ENCODE measurements around the gene AMOTL1. TPM values are rescaled to one million over a fixed set of nuclear protein-coding genes. Genes with fewer than 3 reads are reported as not detected.
"Not testable (repeated sequence)": the region's sequence is repeated elsewhere in the genome, so short reads cannot be mapped to it uniquely, and the experiment has no call there.

AMOTL1 gene
- total RNA-seq, 1 donor from 2014 or later: 64.8 TPM

- Mint-ChIP-seq H3K36me3 (no peaks in the 10 kb centered on the region), H3K9me3 (no peaks in the 10 kb centered on the region), H3K4me1 (ENCODE audit: unreplicated experiment) (no peaks in the 10 kb centered on the region), H3K27ac (no peak overlapping the region), H3K27me3 (no peaks in the 10 kb centered on the region), H3K4me3 (no peak overlapping the region)
- DNase-seq (ENCODE audit: extremely low spot score, unreplicated experiment): no peak
- no peak for TF ChIP-seq CTCF (conservative IDR thresholded peaks at IDR 0.05)
Observed at GRCh38 chr11:94910779-94911178, 142.6 kb downstream of the AMOTL1 start.

GRCh38 chr11:94912806-94913205 is 144.7 kb downstream of the AMOTL1 start:
- no peaks in the 10 kb centered on the region for H3K9me3 Mint-ChIP-seq
- no peak for TF ChIP-seq CTCF (conservative IDR thresholded peaks at IDR 0.05)
- no peak for DNase-seq (ENCODE audit: extremely low spot score, unreplicated experiment)

GRCh38 chr11:94913718-94914394 is 145.7 kb downstream of the AMOTL1 start:
- H3K27me3 Mint-ChIP-seq; DNase-seq (ENCODE audit: extremely low spot score, unreplicated experiment); H3K27ac Mint-ChIP-seq; H3K36me3 Mint-ChIP-seq; H3K9me3 Mint-ChIP-seq; H3K4me1 Mint-ChIP-seq (ENCODE audit: unreplicated experiment); H3K4me3 Mint-ChIP-seq: not testable (repeated sequence)

More at GRCh38 chr11:94912806-94913205, 144.7 kb downstream of the AMOTL1 start:
- Mint-ChIP-seq H3K27ac (no peak overlapping the region), H3K27me3 (no peaks in the 10 kb centered on the region), H3K4me3 (no peak overlapping the region), H3K4me1 (ENCODE audit: unreplicated experiment) (no peaks in the 10 kb centered on the region), H3K36me3 (no peaks in the 10 kb centered on the region)

- Mint-ChIP-seq H3K27ac (no peak overlapping the region), H3K9me3 (no peaks in the 10 kb centered on the region), H3K4me1 (ENCODE audit: unreplicated experiment) (peaks cover 4% of the 10 kb centered on the region), H3K27me3 (peaks cover 3% of the 10 kb centered on the region), H3K4me3 (no peak overlapping the region), H3K36me3 (no peaks in the 10 kb centered on the region)
- no peak for TF ChIP-seq CTCF (conservative IDR thresholded peaks at IDR 0.05)
- DNase-seq (ENCODE audit: extremely low spot score, unreplicated experiment): no peak
Observed at GRCh38 chr11:94920311-94920710, 152.2 kb downstream of the AMOTL1 start.

- no peak for DNase-seq (ENCODE audit: extremely low spot score, unreplicated experiment)
- H3K27ac Mint-ChIP-seq: no peak overlapping the region
- TF ChIP-seq CTCF (conservative IDR thresholded peaks at IDR 0.05): no peak
- peaks cover 3% of the 10 kb centered on the region for H3K27me3 Mint-ChIP-seq
- H3K4me3 Mint-ChIP-seq: no peak overlapping the region
- no peaks in the 10 kb centered on the region for H3K36me3 Mint-ChIP-seq
- peaks cover 22% of the 10 kb centered on the region for H3K4me1 Mint-ChIP-seq (ENCODE audit: unreplicated experiment)
- no peaks in the 10 kb centered on the region for H3K9me3 Mint-ChIP-seq
Observed at GRCh38 chr11:94922321-94923003, 154.3 kb downstream of the AMOTL1 start.

GRCh38 chr11:94923004-94923334 is 154.8 kb downstream of the AMOTL1 start:
- no peak for TF ChIP-seq CTCF (conservative IDR thresholded peaks at IDR 0.05)
- Mint-ChIP-seq H3K9me3 (no peaks in the 10 kb centered on the region), H3K27ac (no peak overlapping the region), H3K27me3 (peaks cover 3% of the 10 kb centered on the region), H3K36me3 (no peaks in the 10 kb centered on the region), H3K4me3 (no peak overlapping the region), H3K4me1 (ENCODE audit: unreplicated experiment) (peaks cover 23% of the 10 kb centered on the region)
- no peak for DNase-seq (ENCODE audit: extremely low spot score, unreplicated experiment)

Data from type B pancreatic cell (in vitro differentiated cells).